PFSK-1 (cell line): ENCODE measurements around the gene ERC1.

Experiments
- POLR2AphosphoS5 ChIP-seq: IDR thresholded peaks from 2 replicates; pipeline ENCODE4 v1.6.1; 2012; ENCODE audit warnings: low read depth, mild to moderate bottlenecking, control low read depth, low read length, moderate library complexity
- TF ChIP-seq, protein P1 (sequence below), 2 experiments: IDR thresholded peaks; 2 replicates each; pipeline versions ENCODE4 v1.6.1 to v1.8.0; 2011 to 2012; ENCODE audit warnings: low read depth in 2 of 2, low read length in 2 of 2, control low read depth in 1 of 2, inconsistent platforms in 1 of 2, mild to moderate bottlenecking in 1 of 2, moderate library complexity in 1 of 2; ENCODE audit not compliant: insufficient read depth in 1 of 2

DNA sequence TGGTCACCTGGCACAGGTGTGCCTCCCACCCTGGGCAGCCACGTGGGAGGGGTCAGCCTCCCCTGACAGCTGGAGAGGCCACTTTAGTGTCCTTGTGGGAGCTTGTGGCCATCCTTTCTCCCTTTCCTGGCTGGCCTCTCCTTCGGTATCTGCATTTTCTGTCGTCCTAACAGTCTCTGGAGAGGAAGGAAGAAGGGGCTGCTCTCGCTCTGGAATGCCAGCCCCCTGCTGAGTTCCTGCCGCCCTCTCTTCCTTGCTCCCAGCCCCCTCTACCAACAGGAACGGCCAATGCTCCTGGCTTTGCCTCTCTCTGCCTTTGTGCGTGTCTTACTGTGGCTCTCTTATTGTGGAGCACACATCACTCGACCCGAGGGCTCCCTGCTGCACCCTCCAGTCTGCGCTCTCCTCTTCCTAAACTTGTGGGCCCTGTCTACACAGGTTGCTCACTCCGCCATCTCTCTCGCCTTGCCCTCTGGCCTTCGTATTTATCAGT lies 532.6 kb downstream of the ERC1 start:
- no peak for TF ChIP-seq POLR2AphosphoS5
- TF ChIP-seq, protein P1, sequence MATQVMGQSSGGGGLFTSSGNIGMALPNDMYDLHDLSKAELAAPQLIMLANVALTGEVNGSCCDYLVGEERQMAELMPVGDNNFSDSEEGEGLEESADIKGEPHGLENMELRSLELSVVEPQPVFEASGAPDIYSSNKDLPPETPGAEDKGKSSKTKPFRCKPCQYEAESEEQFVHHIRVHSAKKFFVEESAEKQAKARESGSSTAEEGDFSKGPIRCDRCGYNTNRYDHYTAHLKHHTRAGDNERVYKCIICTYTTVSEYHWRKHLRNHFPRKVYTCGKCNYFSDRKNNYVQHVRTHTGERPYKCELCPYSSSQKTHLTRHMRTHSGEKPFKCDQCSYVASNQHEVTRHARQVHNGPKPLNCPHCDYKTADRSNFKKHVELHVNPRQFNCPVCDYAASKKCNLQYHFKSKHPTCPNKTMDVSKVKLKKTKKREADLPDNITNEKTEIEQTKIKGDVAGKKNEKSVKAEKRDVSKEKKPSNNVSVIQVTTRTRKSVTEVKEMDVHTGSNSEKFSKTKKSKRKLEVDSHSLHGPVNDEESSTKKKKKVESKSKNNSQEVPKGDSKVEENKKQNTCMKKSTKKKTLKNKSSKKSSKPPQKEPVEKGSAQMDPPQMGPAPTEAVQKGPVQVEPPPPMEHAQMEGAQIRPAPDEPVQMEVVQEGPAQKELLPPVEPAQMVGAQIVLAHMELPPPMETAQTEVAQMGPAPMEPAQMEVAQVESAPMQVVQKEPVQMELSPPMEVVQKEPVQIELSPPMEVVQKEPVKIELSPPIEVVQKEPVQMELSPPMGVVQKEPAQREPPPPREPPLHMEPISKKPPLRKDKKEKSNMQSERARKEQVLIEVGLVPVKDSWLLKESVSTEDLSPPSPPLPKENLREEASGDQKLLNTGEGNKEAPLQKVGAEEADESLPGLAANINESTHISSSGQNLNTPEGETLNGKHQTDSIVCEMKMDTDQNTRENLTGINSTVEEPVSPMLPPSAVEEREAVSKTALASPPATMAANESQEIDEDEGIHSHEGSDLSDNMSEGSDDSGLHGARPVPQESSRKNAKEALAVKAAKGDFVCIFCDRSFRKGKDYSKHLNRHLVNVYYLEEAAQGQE (IDR thresholded peaks at IDR 0.05; ENCODE audit: insufficient read depth in 1 of 2, low read depth in 2 of 2, low read length in 2 of 2) = no peak
